ENCODE data around the gene SUGP2.
A peak's percentile ranks its signal among the peaks of the same experiment; 100 is the strongest.
"Not testable (repeated sequence)": the region's sequence is repeated elsewhere in the genome, so short reads cannot be mapped to it uniquely, and the experiment has no call there.

SUGP2 gene

DNA sequence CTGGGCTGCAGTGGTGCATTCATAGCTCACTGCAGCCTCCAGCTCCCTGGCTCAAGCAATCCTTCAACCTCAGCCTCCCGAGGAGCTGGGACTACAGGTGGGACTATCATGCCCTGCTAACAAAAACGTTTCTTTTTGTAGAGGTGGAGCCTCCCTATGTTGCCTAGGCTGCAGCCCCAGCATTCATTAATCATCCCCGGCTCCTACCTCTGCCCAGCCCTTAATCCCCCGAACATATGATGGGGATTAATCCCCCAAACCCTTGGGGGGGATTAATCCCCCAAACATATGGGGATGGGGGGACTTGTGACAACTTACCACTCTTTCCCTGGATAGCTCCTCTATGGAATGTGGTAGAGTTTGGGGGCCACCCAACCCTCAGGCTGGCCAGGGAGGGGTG lies 45.9 kb downstream of the SUGP2 start:
- no peak for DNase-seq

DNA sequence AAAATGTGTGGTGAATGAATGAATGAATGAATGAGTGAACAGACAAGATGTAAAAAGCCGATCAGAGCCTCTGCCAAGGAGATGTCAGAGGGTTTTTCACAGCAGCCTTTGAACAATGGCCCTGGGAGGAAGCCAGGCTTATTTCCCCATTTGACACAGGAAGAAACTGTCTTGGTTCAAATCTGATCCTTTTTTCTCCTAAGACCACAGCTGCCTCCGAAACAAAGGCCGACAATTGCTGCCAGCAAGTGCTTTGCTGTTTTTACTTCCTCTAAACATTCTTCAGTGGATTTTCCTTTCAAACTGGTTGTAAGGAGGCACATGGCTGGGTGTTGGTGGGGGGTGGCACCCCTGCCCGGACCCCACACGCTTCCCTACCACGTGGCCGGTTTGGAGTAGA lies 48.1 kb downstream of the SUGP2 start:
- DNase-seq = peak; percentile 34 to 39

DNA sequence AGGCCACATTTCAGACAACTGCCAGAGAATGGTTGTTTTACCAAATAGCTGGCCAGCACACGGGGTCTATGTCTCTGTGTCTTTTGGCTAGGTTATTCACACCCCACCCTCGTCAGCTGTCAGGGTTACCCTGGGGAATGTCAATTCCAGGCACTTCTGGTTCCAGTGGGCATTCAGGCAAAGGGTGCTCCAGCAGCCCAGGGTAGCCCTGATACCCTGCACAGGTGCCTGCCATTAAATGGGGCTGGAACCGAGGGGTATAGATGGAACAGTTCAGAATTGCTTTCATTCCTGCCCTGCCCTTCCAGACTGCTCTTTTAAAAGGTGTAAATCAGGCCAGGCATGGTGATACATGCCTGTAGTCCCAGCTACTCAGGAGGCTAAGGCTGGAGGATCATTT lies 49.1 kb downstream of the SUGP2 start:
- no peak for DNase-seq

DNA sequence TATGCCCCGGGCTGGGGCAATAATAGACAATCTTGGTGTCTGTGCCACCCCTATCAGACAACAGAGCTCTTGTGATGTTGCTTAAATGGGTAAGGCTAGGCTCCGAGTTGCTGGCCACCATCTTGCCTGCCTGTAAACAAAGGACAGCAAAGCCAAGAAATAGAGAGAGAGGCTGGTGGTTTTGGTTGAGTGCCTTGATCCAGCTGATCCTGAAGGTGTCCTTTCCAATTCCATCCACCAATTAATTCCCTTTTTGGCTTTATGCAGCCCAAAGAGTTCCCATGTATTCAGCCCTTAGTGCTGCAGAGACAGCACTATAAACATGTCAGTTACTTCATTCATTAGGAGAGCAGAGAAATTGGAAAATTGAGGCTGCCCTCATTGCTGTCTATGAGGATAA lies 50.6 kb downstream of the SUGP2 start:
- DNase-seq = no peak

DNA sequence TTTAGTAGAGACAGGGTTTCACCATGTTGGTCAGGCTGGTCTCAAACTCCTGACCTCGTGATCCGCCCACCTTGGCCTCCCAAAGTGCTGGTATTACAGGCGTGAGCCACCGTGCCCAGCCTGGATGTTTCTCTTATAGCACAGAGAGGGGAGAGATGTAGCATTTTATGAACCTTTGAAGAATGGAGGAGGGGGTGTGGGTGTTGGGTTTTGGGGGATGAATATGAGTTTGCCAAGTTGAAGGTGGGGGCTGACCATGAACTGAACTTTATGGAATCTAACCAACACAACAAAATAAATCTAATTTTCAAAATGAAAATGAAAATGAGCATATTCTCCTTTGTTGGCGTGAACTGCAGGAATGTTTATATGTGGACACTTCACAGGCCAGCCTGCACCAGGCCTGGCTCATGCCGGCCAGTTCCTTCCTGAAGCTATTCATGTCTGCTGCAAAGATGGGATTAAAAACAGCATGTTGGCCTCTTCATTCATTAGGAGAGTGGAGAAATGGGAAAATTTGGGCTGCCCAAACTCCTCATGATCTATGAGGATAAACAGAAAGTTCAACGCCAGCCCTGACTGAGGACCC lies 52.8 kb downstream of the SUGP2 start:
- DNase-seq = no peak

DNA sequence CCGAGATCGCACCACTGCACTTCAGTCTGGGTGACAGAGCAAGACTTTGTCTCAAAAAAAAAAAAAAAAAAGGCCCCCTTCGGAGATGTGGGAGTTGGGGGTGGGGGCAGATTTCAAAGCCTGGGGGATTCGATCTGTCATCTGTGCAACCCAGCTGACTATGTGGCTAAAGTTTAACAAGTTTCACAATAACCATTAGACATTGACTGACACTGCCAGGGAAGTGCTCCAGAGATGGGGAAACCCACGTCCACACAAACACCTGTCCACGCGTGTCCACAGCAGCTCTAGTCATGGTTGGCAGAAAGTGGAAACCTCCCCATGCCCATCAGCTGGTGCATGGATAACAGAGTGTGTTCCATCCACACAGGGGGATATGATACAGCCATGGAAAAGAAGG lies 54.7 kb downstream of the SUGP2 start:
- DNase-seq = no peak

DNA sequence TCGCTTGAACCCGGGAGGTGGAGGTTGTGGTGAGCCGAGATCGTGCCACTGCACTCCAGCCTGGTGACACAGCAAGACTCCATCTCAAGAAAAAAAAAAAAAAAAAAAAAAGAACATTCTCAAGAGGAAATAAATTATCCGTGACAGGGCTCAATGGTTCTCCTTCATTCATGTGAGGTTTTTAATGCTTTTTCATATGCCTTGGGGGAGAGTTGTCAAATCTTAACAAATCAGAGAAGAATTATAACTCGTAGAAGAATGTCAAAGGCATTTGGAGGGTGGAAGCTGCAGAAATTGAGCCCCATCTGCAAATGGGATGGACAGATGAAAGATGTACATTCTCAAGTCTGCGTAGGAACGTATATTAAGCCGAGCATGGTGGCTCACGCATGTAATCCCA lies 57.4 kb downstream of the SUGP2 start:
- DNase-seq = no peak

DNA sequence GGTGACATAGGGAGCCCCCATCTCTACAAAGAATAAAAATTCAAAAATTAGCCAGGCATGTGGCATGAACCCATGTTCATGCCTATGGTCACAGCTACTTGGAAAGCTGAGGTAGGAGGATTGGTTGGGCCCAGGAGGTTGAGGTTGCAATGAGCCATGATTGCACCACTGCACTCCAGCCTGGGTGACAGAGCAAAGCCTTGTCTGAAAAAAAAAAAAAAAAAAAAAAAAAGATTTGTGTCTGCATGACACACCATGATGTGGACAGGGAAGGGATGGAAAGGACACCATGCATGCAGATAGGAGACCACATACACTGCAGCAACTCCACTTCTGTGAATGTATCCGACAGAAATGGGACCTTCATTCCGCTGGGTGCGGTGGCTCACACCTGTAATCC lies 58.3 kb downstream of the SUGP2 start:
- DNase-seq = no peak

DNA sequence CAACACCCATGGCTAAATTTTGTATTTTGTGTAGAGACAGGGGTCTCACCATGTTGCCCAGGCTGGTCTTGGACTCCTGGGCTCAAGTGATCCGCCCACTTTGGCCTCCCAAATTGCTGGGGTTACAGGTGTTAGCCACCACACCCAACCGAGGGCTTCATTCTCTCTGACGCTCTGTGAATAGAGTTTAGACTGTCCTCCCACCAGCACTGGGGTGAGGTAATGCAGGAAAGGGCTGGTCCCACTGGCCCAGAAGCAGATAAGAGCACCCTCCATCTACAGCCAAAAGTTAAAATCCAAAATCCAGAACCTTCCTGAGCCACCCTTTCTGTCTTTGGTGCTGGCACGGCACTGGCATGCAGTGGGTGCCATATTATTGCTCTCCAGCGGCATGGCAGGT lies 60.5 kb downstream of the SUGP2 start:
- DNase-seq = no peak

DNA sequence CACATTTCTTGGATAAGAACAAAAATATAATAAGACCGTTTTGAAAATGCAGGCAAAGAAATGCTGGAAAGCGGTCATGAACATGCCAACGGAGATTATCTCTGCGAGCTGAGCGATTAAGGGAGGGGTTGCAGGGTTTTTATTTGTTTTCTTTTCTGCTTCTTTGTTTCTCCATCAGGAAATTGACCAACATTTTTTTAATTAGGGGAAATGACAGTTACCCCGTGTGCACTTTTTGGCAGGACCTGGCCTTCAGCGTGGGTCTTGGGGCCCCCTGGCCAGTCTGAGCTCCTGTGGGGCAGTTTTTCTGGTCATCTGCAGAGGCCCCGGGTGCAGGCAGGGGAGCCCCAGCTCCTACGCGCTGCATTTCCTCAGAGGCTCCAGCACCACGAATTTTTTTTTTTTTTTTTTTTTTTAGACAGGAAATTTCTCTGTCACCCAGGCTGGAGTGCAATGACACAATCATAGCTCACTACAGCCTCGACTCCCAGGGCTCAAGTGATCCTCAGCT lies 61.0 kb downstream of the SUGP2 start:
- DNase-seq = no peak

DNA sequence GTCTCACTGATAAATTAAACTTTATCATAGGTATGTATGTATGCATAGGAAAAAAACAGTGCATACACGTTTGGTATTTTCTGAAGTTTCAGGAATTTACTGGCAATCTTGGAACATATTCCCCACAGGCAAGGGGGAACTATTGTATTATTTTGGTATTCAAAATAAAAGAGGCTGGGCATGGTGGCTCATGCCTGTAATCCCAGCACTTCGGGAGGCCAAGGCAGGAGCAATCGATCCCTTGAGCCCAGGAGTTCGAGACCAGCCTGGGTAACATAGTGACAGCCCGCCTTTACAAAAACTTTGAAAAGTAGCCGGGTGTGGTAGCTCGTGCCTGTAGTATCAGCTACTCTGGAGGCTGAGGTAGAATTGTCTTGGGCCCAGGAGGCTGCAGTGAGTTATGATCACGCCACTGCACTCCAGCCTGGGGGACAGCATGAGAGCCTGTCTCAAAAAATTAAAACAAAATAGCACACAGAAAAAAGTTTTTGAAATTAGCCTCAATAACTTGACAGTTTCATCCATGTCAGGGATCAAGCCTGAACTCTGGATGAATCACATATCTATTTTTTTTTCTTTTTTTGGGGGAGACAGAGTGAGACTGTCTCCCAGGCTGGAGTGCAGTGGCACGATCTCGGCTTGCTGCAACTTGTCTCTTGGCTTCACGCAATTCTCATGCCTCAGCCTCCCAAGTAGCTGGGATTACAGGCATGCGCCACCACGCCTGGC lies 63.2 kb downstream of the SUGP2 start:
- no peak for DNase-seq

DNA sequence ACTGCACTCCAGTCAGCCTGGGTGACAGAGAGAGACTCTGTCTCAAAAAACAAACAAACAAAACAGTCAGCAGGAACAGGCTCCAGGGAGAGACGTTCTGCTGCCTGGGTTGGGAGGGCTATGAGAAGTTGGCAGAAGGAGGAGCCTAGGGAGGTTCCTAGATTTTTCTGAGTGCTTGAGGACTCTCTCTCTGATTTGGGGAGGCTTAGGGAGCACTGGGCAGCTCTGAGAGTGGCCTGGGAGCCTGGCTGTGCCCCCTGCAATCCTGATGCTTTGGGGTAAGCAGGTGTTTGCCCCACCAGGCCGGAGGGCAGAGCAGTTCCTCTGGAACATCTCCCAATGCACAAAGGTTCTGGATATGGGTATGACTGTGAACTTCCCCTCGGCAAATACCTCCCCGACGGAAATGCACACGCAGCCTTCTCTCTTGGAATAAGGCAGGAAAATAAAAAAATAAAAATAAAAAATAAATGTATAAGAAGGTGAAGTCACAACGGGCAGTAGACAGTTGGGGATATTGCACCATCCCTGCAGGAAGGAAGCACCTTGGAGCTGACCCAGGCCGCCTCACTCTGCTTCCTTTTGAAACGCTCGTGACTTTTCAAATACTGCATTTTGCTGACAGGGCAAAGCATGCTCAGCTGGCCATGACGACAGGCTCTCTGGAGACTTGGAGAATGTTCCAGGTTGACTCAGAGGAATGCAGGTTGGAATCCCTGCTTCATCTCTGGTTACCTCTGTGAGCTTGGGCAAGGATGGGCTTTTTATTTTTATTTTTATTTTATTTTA lies 65.8 kb downstream of the SUGP2 start:
- peak in 1 of 2 donors; percentile 16 for DNase-seq

DNA sequence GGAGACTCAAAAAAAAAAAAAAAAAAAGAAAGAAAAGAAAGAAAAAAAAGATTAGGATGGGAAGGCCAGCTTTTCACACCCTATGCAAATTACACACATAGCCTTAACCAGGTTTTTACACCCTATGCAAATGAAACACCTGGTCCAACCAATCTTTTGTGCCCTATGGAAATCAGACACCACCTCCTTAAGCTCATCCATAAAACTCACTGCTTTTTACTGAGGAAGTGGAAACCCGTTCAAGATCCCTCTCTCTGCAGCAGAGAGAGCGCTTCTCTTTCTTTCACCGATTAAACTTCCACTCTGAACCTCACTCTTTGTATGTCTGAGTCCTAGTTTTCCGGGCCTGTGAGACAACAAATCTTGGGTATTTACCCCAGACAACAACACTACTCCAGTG lies 67.0 kb downstream of the SUGP2 start:
- no peak for DNase-seq

DNA sequence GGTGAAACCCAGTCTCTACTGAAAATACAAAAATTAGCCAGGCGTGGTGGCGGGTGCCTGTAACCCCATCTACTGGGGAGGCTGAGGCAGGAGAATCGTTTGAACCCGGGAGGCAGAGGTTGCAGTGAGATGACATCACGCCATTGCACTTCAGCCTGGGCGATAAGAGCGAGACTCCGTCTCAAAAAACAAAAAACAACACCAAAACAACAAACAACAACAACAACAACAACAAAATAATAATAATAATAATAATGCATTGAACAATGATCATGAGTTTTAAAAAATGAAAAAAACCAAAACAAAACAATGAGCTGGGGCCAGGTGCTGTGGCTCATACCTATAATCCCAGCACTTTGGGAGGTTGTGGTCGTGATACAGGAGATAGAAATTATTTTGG lies 69.2 kb downstream of the SUGP2 start:
- DNase-seq = no peak

DNA sequence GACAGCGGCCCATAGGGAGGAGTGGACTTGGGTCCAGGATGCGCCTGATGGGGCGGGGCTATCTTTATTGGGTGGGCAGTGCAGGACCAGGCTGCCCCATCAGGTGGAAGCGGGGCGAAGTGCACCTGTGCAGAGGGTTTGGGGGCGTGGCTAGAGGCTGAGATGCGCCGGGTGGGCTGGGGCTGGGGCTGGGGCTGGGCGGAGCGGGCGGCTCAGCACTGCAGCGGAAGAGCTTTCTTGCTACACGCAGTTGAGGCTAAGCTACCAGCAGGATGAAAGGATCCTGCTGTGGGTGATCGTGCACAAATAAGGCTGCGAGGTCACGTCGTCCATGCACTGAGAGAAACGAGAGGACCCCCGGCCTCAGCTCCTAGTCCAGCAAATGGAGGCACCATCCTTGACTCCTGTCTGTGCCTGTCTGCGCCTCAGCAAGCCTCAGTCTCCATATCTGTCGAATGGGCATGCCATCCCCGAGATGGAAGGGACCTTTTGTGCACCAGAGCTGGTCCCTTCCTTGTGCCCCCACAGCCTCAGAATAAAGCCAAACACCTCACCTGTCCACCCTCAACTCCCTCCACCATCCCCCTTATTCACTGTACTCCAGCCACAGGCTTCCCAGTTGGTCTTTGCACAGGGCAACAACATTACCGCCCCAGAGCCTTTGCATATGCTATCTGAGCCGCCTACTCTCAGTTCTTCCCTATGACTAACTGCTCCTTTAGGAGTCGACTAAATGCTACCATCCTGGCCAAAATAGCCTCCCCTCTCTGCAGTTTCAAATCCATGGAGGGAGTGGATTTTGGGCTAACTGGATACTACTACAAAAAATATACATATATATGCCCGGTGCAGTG lies 71.3 kb downstream of the SUGP2 start:
- DNase-seq = no peak

DNA sequence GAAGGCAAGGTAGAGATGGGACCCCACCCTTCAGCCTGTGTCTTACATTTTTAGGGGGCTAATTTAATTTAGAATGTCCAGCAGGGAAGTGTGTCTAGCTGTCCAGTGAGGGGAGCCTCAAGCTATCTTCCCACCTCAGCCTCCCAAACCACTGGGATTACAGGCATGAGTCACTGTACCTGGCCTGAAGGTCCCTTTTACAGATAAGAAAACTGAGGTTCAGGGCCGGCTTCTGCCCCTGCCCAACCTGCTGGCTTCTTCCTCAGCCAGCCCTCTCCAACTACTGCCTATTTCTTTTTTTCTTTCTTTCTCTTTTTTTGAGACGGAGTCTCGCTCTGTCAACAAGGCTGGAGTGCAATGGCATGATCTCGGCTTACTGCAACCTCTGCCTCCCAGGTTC lies 72.9 kb downstream of the SUGP2 start:
- no peak for DNase-seq

DNA sequence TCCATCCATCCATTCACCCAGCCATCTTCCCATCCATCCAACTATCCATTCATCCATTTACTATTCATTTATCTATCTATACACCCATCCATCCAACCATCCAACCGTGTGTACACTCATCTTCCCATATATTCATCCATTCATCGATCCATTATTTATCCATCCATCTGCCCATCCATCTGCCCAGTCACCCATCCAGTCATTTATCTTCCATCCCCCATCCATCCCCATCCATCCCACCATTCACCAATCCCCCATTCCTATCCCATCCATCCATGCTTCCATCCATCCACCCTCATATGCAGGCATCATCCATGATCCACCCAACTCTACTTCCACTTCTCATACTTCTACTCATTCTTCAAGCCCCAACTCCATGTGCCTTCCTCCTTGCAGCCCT lies 78.3 kb downstream of the SUGP2 start:
- no peak for DNase-seq

DNA sequence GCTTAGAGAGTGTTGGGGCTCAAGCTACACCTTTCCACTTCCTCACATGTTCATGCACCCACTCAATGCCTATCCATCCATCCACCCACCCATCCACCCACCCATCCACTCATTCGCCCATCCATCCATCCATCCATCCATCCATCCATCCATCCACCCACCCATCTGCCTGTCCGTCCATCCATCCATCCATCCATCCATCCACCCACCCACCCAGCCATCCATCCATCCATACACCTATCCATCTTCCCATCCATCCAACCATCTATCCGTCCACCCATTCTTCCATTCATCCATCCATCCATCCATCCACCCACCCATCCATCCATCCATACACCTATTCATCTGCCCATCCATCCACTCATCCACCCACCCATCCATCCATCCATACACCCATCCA lies 79.2 kb downstream of the SUGP2 start:
- no peak for DNase-seq

DNA sequence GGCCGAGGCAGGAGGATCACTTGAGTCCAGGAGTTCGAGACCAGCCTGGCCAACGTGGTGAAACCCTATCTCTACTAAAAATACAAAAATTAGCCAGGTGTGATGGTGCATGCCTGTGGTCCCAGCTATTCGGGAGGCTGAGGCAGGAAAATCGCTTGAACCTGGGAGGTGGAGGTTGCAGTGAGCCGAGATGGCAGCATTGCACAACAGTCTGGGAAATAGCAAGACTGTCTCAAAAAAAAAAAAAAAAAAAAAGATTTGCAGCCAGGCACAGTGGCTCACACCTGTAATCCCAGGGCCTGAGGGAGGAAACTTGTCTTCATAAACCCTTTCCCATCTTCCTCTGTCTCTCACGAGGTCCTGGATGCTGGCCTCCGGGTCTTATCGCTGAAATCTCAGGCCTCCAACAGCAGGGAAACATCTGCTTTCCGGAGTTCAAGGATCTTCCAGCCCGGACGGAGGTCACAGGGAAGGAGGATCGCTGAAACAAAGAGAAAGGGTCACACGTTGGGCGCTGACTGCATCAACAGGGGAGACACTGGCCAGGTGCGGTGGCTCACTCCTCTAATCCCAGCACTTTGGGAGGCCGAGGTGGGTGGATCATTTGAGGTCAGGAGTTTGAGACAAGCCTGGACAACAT lies 80.8 kb downstream of the SUGP2 start:
- not testable (repeated sequence) for DNase-seq

DNA sequence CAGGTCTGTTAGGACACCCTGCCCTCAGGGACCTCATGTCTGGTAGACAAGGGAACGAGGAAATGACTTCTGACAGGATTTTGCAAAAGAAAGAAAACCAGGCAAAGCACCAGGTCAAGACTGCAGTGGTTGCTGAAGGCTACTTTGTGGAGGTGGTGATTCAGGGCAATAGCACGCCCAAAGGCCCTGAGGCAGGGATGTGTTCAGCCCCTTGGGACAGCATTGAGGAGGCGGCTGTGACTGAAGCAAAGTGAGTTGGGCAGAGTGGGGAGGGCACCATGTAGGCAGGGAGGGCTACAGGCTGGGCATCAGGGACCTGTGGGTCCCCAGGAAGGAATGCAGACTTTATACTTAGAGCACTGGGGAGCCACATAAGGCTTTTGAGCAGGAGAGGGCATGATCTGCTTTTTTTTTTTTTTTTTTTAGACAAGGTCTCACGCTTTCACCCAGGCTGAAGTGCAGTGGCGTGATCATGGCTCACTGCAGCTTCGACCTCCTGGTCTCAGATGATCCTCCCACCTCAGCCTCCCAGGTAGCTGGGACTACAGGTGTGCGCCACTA lies 81.5 kb downstream of the SUGP2 start:
- no peak for DNase-seq

DNA sequence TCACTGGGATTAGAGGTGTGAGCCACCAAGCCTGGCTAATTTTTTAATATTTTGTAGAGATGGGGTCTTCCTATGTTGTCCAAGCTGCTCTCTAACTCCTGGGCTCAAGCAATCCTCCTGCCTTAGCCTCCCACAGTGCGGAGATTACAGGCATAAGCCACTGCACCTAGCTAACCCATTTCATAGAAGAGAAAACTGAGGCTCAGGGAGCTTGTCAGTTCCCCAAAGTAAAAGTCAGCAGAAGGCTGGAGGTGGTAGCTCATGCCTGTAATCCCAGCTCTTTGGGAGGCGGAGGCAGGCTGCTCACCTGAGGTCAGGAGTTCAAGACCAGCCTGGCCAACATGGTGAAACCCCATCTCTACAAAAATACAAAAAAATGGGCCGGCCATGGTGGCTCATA lies 83.5 kb downstream of the SUGP2 start:
- no peak for DNase-seq

DNA sequence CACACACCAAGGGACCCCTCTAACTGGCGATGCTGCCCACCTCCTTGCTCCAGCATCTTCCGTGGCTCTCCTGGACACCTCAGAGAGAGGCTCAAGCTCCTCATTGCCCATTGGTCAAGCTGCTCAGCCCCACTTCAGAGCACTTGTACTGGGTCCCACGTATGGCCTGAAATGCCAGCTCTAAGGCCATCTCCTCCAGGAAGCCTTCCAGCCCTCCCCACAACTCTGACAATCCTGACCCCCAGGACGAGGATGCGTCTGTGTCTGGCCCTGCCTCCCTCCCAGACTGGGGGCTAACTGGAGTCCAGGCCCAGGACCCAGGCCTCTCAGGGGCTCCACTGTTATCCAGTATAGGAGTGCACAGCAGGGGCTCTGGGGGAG lies 84.4 kb downstream of the SUGP2 start:
- DNase-seq = no peak
